GM18951 (cell line): ENCODE data around the gene LYRM7.
"Not testable (repeated sequence)": the region's sequence is repeated elsewhere in the genome, so short reads cannot be mapped to it uniquely, and the experiment has no call there.

Experiments
- POLR2A ChIP-seq: IDR thresholded peaks from 4 replicates; pipeline ENCODE4 v1.6.1; 2011; ENCODE audit warnings: mild to moderate bottlenecking; ENCODE audit not compliant: insufficient read length, insufficient read depth; ENCODE audit errors: extremely low read depth
- in situ Hi-C: fragments of 300-500 bp; cut with MboI; formaldehyde crosslinking; loops from one replicate; pipeline ENCODE4 v1.12.0; 2022; ENCODE audit warnings: low sequenced_read_pairs, mixed read lengths, inconsistent platforms; ENCODE audit not compliant: unreplicated experiment

LYRM7 gene

DNA sequence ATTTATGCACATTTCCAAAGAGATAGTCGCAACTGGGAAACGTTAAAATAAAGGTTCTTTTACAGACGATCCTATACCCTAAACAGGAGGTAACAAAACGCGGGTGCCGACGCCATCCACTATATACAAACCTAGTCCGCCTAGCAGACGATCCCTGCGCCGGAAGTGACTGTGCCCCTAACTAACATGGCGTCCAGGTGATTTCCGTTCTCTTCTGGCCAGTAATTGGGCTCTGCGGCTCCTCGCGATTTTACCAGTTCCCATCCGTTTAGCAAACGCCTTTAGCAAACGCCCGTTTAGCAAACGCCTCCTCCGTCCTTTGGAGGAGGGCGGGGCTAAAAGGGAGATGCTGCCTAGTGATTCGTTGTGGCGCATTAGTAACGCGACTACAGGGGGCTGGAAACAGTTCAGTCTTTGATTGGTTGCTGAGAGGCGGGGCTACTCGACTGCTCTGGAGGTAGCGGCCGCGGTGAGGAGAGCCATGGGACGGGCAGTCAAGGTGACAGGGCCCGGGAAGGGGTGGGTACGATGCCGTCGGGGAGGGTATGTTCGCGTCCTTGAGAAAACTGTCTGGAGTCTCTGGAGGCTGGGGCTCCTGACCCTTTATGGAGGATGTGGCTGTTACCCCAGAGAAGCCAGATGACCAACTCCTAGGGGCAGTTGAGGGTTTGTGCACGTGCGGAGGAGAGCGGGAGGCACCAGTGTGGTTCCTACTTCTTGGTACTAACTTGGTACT lies at the start of gene LYRM7:
Gene LYRM7 (plus strand): TSS at position 405 of the 736 bp plus-strand sequence. CDS start 77 bp downstream, at position 482.
- in situ Hi-C loops = no loop called here
- peak; percentile 72 for TF ChIP-seq POLR2A

- in situ Hi-C loops = not testable (repeated sequence)
Measured at GRCh38 chr5:131127244-131127643, 43.5 kb upstream of the LYRM7 start.

DNA sequence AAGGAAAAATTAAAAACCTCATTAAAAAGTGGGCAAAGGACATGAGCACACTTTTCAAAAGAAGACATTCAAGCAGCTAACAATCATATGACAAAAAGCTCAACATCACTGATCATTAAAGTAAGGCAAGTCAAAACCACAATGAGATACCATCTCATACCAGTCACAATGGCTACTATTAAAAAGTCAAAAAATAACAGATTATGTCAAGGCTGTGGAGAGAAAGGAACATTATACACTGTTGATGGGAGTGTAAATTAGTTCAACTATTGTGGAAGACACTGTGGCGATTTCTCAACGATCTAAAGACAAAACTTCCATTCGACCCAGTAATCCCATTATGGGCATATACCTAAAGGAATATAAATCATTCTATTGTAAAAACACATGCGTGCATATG lies 41.4 kb upstream of the LYRM7 start:
- in situ Hi-C loops = no loop called here
- TF ChIP-seq POLR2A = no peak

DNA sequence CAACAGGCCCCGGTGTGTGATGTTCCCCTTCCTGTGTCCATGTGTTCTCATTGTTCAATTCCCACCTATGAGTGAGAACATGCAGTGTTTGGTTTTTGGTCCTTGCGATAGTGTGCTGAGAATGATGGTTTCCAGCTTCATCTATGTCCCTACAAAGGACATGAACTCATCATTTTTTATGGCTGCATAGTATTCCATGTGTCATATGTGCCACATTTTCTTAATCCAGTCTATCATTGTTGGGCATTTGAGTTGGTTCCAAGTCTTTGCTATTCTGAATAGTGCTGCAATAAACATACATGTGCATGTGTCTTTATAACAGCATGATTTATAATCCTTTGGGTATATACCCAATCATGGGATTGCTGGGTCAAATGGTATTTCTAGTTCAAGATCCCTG lies 37.7 kb upstream of the LYRM7 start:
- in situ Hi-C loops = not testable (repeated sequence)

- in situ Hi-C loops = not testable (repeated sequence)
Measured at GRCh38 chr5:131138406-131138805, 32.3 kb upstream of the LYRM7 start.

DNA sequence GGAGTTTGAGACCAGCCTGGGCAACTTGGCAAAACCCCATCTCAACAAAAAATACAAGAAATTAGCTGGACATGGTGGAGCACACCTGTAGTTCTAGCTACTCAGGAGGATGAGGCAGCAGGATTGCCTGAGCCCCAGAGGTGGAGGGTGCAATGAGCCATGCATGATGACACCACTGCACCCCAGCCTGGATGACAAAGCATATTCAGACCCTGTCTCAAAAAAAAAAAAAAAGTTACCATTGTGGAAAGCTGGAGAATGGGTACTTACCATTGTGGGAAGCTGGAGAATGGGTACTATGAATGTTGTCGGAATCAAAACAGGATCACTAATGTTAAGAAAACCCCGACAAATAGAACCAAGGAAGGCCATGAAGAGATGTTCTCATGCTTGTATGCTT lies 31.4 kb upstream of the LYRM7 start:
- TF ChIP-seq POLR2A = no peak
- in situ Hi-C loops = no loop called here

- TF ChIP-seq POLR2A = no peak
- in situ Hi-C loops = no loop called here
Measured at GRCh38 chr5:131142970-131143617, 27.6 kb upstream of the LYRM7 start.

DNA sequence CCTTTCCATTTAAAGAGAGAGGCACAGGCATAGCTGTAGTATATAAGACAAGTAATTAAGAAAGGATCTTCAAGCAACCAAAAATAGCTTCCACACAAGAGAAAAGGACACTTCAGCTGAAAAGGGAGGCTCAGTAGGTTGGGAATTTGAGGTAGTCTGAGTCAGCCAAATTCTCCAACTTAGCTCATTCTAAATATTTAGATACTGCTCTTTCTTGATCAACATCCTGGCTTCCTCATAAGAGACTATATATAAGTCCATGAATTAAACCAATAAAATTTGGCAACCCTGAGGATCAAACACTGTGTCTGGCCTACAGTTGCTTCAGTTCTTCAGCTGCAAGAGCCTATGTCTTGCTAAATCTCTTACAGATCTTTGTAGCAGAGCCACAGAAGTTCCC lies 23.5 kb upstream of the LYRM7 start:
- TF ChIP-seq POLR2A = no peak
- in situ Hi-C loops = no loop called here

DNA sequence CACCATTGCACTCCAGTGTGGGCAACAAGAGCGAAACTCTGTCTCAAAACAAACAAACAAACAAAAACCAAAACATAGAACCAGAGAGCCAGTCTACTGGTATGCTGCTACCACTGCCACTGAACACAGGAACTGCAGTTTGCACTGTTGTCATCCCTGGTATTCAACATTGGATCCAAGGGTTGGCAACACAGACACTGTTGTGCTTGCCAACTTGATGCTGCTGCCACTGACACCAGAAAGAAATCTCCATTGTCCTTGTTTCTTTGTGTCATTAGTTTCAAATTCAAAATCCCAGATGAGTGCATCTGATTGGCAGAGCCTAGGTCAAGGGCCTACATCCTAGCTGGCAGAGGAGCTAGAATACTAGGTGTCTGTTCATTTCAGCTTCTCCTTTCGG lies 21.9 kb upstream of the LYRM7 start:
- in situ Hi-C loops = no loop called here

GRCh38 chr5:131150408-131150807 lies 20.3 kb upstream of the LYRM7 start:
- no peak for TF ChIP-seq POLR2A

More for the DNA sequence above, 21.9 kb upstream of the LYRM7 start:
- TF ChIP-seq POLR2A = no peak

GRCh38 chr5:131151216-131151615 lies 19.5 kb upstream of the LYRM7 start:
- in situ Hi-C loops = no loop called here
- TF ChIP-seq POLR2A = no peak

More at GRCh38 chr5:131150408-131150807, 20.3 kb upstream of the LYRM7 start:
- in situ Hi-C loops = no loop called here

DNA sequence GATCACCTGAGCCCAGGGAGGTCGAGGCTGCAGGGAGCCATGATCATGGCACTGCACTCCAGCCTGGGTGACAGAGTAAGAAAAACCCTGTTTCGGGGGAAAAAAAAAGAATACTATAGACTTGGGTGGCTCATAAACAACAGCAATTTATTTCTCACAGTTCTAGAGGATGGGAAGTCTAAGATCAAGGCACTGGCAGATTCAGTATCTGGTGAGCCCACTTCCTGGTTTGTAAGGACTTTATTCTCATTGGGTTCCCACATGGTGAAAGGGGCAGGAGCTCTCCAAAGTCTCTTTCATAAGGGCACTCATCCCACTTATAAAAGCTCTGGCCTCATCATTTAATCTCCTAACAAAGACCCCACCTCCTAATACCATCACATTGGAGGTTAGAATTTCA lies 14.4 kb upstream of the LYRM7 start:
- no peak for TF ChIP-seq POLR2A
- in situ Hi-C loops = no loop called here

- in situ Hi-C loops = no loop called here
Measured at GRCh38 chr5:131156957-131157356, 13.8 kb upstream of the LYRM7 start.

GRCh38 chr5:131160134-131160533 lies 10.6 kb upstream of the LYRM7 start:
- in situ Hi-C loops = loop anchor here (5.0 to 10.0 kb wide), 2 partner anchors 115 to 222 kb away; no protein-coding TSS in a partner anchor
- TF ChIP-seq POLR2A = no peak

More at GRCh38 chr5:131156957-131157356, 13.8 kb upstream of the LYRM7 start:
- TF ChIP-seq POLR2A = no peak
